PFSK-1 (cell line): Measurements from ENCODE around the gene SFTPD.

ENCODE experiments used
- FOXP2 ChIP-seq: optimal IDR thresholded peaks from 2 replicates; pipeline ENCODE3; 2011; ENCODE audit warnings: borderline replicate concordance, control low read depth, inconsistent platforms; ENCODE audit not compliant: insufficient read depth; ENCODE audit errors: extremely low read length, extremely low read depth
- POLR2AphosphoS5 ChIP-seq: IDR thresholded peaks from 2 replicates; pipeline ENCODE4 v1.6.1; 2012; ENCODE audit warnings: low read depth, mild to moderate bottlenecking, control low read depth, low read length, moderate library complexity
- REST ChIP-seq, 2 experiments: IDR thresholded peaks; 2 replicates each; pipeline versions ENCODE4 v1.6.1 to v1.8.0; 2011 to 2012; ENCODE audit warnings: low read depth in 2 of 2, low read length in 2 of 2, control low read depth in 1 of 2, inconsistent platforms in 1 of 2, mild to moderate bottlenecking in 1 of 2, moderate library complexity in 1 of 2; ENCODE audit not compliant: insufficient read depth in 1 of 2
- SIN3A ChIP-seq: IDR thresholded peaks from 2 replicates; pipeline ENCODE4 v1.6.1; 2012; ENCODE audit warnings: mild to moderate bottlenecking, low read length, moderate library complexity, borderline replicate concordance; ENCODE audit not compliant: insufficient read depth
- TAF1 ChIP-seq: IDR thresholded peaks from 2 replicates; pipeline ENCODE4 v1.6.1; 2012; ENCODE audit warnings: low read length, control low read depth, borderline replicate concordance; ENCODE audit not compliant: insufficient read depth

SFTPD gene

GRCh38 chr10:79936625-79937615, 12.0 kb downstream of the SFTPD start:
- TF ChIP-seq SIN3A, result no peak
- TF ChIP-seq POLR2AphosphoS5, result no peak
- no peak for TF ChIP-seq TAF1
- TF ChIP-seq FOXP2, result no peak
- TF ChIP-seq REST (IDR thresholded peaks at IDR 0.05; ENCODE audit: insufficient read depth in 1 of 2, low read depth in 2 of 2, low read length in 2 of 2), result no peak

- TF ChIP-seq REST (IDR thresholded peaks at IDR 0.05; ENCODE audit: insufficient read depth in 1 of 2, low read depth in 2 of 2, low read length in 2 of 2), result no peak
Observed at GRCh38 chr10:79933961-79934360, 14.9 kb downstream of the SFTPD start.

DNA sequence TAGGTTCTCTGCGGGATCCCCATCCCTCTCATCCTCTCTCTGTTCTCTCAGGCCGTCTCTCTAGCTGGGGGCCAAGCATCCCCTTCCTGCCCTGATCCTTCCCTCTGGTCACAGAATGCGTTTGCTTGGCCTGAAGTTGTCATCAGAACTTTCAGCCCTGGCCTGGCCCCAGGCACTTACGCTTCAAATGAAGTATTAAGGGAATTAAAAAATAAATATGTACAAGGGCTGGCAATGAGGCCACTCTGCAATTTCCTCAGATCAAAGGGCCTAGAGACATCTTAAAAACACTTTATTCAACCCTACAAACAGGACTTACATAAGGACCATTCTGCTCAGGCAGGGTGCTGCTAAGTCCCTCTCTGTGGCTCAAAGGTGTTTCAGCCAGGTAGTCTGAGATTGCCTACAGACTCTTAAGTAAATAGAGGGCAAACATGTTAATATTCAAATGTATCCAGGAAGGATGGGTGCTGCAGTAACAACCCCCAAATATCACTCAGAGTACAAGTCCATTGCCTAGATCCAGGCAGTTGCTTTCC, 16.0 kb downstream of the SFTPD start:
- TF ChIP-seq POLR2AphosphoS5 (no peak), FOXP2 (no peak), REST (IDR thresholded peaks at IDR 0.05; ENCODE audit: insufficient read depth in 1 of 2, low read depth in 2 of 2, low read length in 2 of 2) (no peak), TAF1 (no peak)

DNA sequence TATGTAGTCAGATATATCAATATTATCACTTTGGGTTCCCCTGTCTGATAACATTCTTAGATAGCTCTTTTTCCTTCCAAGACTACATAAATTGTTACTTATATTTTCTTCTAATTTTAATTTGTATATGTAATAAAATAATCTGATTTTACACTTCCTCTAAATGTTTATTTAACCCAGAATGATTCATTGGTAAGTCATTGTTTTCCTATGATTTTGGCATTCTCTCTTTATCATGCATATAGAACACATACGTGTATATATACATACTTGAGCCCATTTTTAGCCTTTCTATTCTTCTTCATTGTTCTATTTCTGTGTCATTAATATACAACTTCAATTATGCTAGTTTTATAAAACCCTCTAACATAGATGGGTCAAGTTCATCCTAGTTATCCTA, 16.6 kb downstream of the SFTPD start:
- TF ChIP-seq POLR2AphosphoS5 (no peak), FOXP2 (no peak), SIN3A (no peak), REST (IDR thresholded peaks at IDR 0.05; ENCODE audit: insufficient read depth in 1 of 2, low read depth in 2 of 2, low read length in 2 of 2) (no peak), TAF1 (no peak)

GRCh38 chr10:79930751-79931150, 18.2 kb downstream of the SFTPD start:
- TF ChIP-seq SIN3A, result no peak
- no peak for TF ChIP-seq FOXP2
- TF ChIP-seq REST (IDR thresholded peaks at IDR 0.05; ENCODE audit: insufficient read depth in 1 of 2, low read depth in 2 of 2, low read length in 2 of 2), result no peak
- no peak for TF ChIP-seq TAF1
